Right lobe of liver (tissue), 6 donors: Measurements from ENCODE around the gene TGFBR3. TPM values are rescaled to one million over a fixed set of nuclear protein-coding genes. Genes with fewer than 3 reads are reported as not detected.

Experiments used
- ATAC-seq, 4 donors: fragments of 200-7000 bp; cut with Tn5 transposase; one replicate each; pipeline ENCODE4 v1.9.1; 2020; ENCODE audit warnings: mild to moderate bottlenecking in 4 of 4, moderate library complexity in 4 of 4
- DNase-seq, 3 donors: peaks; one replicate each; pipeline ENCODE4 v3.0.0-alpha.2; 2020
- H3K27ac ChIP-seq, 3 donors: fragments of 200-600 bp; one replicate each; pipeline ENCODE4 v1.8.0; 2022
- H3K27me3 ChIP-seq, 2 donors: fragments of 200-600 bp; one replicate each; pipeline ENCODE4 v1.8.0; 2022
- H3K36me3 ChIP-seq, 4 donors: fragments of 200-600 bp; sonication (generic) in 1 of 4; one replicate each; pipeline versions ENCODE4 v1.5.1 to v1.8.0; 2017 to 2022; ENCODE audit warnings: control low read depth in 1 of 4
- H3K4me1 ChIP-seq, 4 donors: fragments of 200-600 bp; sonication (generic) in 1 of 4; one replicate each; pipeline versions ENCODE4 v1.5.1 to v1.8.0; 2017 to 2022; ENCODE audit warnings: control low read depth in 1 of 4
- H3K4me3 ChIP-seq, 3 donors: fragments of 200-600 bp; one replicate each; pipeline ENCODE4 v1.8.0; 2022
- H3K9me3 ChIP-seq, 4 donors: fragments of 200-600 bp; sonication (generic) in 1 of 4; one replicate each; pipeline versions ENCODE4 v1.5.1 to v1.8.0; 2017 to 2022; ENCODE audit warnings: control low read depth in 1 of 4
- CTCF ChIP-seq, 4 donors: fragments of 200-600 bp in 3 of 4; fragments of 450-650 bp in 1 of 4; IDR thresholded peaks; one replicate each; pipeline versions ENCODE4 v1.5.1 to v1.8.0; 2016 to 2022; ENCODE audit warnings: antibody characterized with exemption in 4 of 4, mild to moderate bottlenecking in 2 of 4
- POLR2A ChIP-seq: fragments of 450-650 bp; IDR thresholded peaks from one replicate; pipeline ENCODE4 v1.6.1; 2017; ENCODE audit warnings: antibody characterized with exemption, mild to moderate bottlenecking
- WGBS: methylation state at CpG from one replicate; pipeline ENCODE4 v1.1.6; 2018; ENCODE audit warnings: low coverage, low lambda C conversion rate; ENCODE audit not compliant: insufficient coverage; ENCODE audit errors: missing lambda C conversion rate; 5-methylcytosine and 5-hydroxymethylcytosine counted together
- intact Hi-C, 2 donors: fragments of 100-400 bp; cut with DNase I; formaldehyde crosslinking; loops; one replicate each; pipeline versions ENCODE4 v1.11.2 to v1.14.1; 2022
- total RNA-seq, 6 experiments: library from RNA; depleted of rRNA in 2 of 6; stranded (reverse); fragments of >200 nt in 2 of 6; fragmentation: NEBNext Ultra II Directional in 3 of 6; extraction: Animal tissue kit (Norgen Biotek cat#: 25700) in 3 of 6; gene quantifications; one replicate each; pipeline versions ENCODE4 v1.1.0 to v1.2.4, GENCODE V29; 2016 to 2023
- donor health status: DM: no; HTN: yes; CAD: no.
- donor health status: DM: no; HTN: no; CAD: no.
- donor health status: DM: no; HTN: no; CAD: no.
- donor health status: DM: no; HTN: yes; CAD: no.
- donor health status: DM: no; HTN: yes; CAD: no.

TGFBR3 gene
- total RNA-seq, 6 experiments from 2014 or later: 9.0 to 32.3 (median 18.1) TPM

GRCh38 chr1:91711504-91712247 is 174.3 kb downstream of the TGFBR3 start:
- H3K9me3 ChIP-seq: no peaks in the 10 kb centered on the region
- ATAC-seq (no peak), DNase-seq (no peak)
- H3K27me3 ChIP-seq: no peaks in the 10 kb centered on the region
- WGBS: 90% methylated on average over 5 of the region's 5 CpGs
- no peak overlapping the region for H3K27ac ChIP-seq
- TF ChIP-seq CTCF (IDR thresholded peaks at IDR 0.05) (no peak), POLR2A (no peak)
- intact Hi-C loops: no loop called here
- H3K4me3 ChIP-seq: no peak overlapping the region
- H3K4me1 ChIP-seq: no peaks in the 10 kb centered on the region
- peaks cover 3 to 44% (median 18%) of the 10 kb centered on the region in 4 donors for H3K36me3 ChIP-seq

- H3K27ac ChIP-seq: no peak overlapping the region
- no peak for DNase-seq
Measured at GRCh38 chr1:91710261-91710660, 175.7 kb downstream of the TGFBR3 start.

GRCh38 chr1:91708691-91709090 is 177.3 kb downstream of the TGFBR3 start:
- H3K36me3 ChIP-seq: peaks cover 0 to 34% (median 9%) of the 10 kb centered on the region in 4 donors
- intact Hi-C loops: no loop called here
- no peaks in the 10 kb centered on the region for H3K9me3 ChIP-seq
- H3K27ac ChIP-seq: no peak overlapping the region
- H3K4me1 ChIP-seq: no peaks in the 10 kb centered on the region
- no peak for ATAC-seq
- no peak overlapping the region for H3K4me3 ChIP-seq
- TF ChIP-seq POLR2A (no peak), CTCF (IDR thresholded peaks at IDR 0.05) (no peak)
- no peaks in the 10 kb centered on the region for H3K27me3 ChIP-seq
- 97% methylated on average over 5 of the region's 5 CpGs for WGBS
- DNase-seq: no peak

More at GRCh38 chr1:91710261-91710660, 175.7 kb downstream of the TGFBR3 start:
- intact Hi-C loops: no loop called here
- Histone ChIP-seq H3K4me3 (no peak overlapping the region), H3K27me3 (no peaks in the 10 kb centered on the region), H3K36me3 (peaks cover 0 to 43% (median 12%) of the 10 kb centered on the region in 4 donors), H3K4me1 (no peaks in the 10 kb centered on the region), H3K9me3 (no peaks in the 10 kb centered on the region)
- TF ChIP-seq POLR2A (no peak), CTCF (IDR thresholded peaks at IDR 0.05) (no peak)
- ATAC-seq: no peak
- 60% methylated on average over 4 of the region's 4 CpGs for WGBS

GRCh38 chr1:91707890-91708218 is 178.1 kb downstream of the TGFBR3 start:
- intact Hi-C loops: no loop called here
- Histone ChIP-seq H3K27ac (no peak overlapping the region), H3K27me3 (no peaks in the 10 kb centered on the region), H3K9me3 (no peaks in the 10 kb centered on the region), H3K4me3 (no peak overlapping the region), H3K36me3 (peaks cover 0 to 34% (median 9%) of the 10 kb centered on the region in 4 donors), H3K4me1 (no peaks in the 10 kb centered on the region)
- TF ChIP-seq CTCF (IDR thresholded peaks at IDR 0.05) (no peak), POLR2A (no peak)
- DNase-seq: no peak
- no peak for ATAC-seq
- no CpG with 5 or more reads among the region's 1 CpG for WGBS
